SHP77 (cell line): Measurements from ENCODE around the gene BAZ1A.
A peak's percentile ranks its signal among the peaks of the same experiment; 100 is the strongest.
"Not testable (repeated sequence)": the region's sequence is repeated elsewhere in the genome, so short reads cannot be mapped to it uniquely, and the experiment has no call there.

Experiments
- DNase-seq, 2 experiments: peaks; one replicate each; lab custom pipeline; 2025; lab: John Stamatoyannopoulos, UW

Gene BAZ1A

GRCh38 chr14:34782031-34782430 is 93.1 kb downstream of the BAZ1A start:
- DNase-seq, result no peak

GRCh38 chr14:34781242-34781641 is 93.9 kb downstream of the BAZ1A start:
- DNase-seq, result no peak

DNA sequence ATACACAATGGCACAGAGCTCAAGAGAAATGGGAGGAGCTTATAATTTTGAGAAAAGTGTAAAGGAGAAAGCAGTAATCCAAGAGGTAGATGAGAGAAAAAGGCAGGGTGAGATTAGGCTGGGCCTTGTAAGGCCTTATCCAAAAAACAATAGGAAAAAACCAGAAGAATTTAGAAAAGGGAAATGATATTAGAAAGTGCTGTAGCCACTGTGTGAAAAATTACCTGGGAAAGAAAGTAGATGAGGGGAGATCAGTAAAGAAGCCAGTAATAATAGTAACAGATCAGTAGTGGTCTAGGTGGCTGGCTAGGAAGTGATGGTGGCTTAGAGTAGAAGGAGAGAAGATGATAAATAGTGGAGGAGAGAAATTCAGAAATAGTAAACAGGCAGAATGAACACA is 94.5 kb downstream of the BAZ1A start:
- DNase-seq, result no peak

GRCh38 chr14:34778744-34779143 is 96.4 kb downstream of the BAZ1A start:
- no peak for DNase-seq

DNA sequence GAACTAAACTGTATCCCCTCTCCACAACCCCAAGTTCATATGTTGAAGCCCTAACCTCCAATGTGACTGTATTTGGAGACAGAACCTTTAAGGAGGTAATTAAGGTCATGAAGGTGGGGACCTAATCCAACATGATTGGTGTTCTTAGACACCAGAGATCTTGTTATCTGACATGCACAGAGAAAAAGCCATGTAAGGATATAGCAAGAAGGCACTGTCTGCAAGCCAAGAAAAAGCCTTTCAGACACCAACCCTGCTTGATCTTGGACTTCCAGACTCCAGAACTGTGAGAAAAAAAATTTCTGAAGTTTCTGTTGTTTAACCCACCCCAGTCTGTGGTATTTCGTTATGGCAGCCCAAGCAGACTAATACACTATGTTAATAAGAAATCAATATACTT is 98.5 kb downstream of the BAZ1A start:
- no peak for DNase-seq

DNA sequence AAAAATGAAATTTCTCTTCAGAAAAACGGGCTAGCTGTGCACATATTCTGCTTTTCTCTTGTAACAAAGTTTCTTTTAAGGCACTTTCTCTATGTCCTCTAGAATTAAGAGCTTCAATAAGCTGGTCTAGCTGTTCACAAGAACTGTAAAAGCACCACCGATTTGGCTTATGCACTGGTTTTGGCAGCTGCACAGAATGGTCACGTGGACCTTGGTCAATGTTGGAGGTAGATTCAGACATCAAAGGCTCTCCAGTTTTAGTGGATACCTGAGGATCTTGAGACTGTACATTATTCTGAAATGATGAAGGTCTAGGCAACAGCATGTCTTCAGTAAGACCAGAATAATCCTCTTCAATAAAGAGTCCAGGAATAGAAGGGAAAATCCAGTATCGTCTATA is 99.2 kb downstream of the BAZ1A start:
- no peak for DNase-seq

- DNase-seq, result no peak
Observed at GRCh38 chr14:34775342-34775741, 99.8 kb downstream of the BAZ1A start.

DNA sequence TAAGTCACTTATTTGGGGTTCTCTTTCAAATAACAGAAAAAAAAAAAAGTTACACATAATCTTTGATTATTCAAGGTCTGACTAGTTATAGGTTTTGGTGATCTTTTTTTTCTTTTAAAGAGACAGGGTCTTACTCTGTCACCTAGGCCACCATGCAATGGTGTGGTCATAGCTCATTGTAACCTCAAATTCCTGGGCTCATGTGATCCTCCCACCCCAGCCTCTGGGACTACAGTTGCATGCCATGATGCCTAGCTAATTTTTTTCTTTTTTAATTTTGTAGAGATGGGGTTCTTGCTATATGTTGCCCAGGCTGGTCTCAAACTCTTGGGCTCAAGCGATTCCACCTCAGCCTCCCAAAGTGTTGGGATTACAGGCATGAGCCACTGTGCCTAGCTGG is 104.3 kb downstream of the BAZ1A start:
- DNase-seq, result no peak

- DNase-seq, result no peak
Observed at GRCh38 chr14:34766606-34767005, 108.6 kb downstream of the BAZ1A start.

DNA sequence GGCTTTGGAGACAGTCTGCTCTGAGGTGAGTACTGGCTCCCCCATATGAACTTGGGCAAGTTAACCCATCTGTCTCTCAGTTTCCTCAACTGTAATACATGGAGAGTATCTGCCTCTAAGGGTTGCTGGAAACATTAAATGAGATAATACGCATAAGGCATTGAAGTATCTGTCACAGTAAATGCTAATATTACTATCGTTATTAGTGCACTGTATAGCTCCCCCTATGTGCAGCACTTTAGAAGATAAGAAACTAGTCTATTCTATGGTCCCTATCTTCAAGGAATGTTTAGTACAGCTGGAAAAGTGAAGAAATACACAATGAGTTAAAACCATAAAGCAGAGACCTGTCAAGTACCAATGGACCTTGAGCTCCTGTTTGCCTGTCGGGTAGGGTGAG is 109.1 kb downstream of the BAZ1A start:
- no peak for DNase-seq

GRCh38 chr14:34755215-34755614 is 119.9 kb downstream of the BAZ1A start:
- no peak for DNase-seq

GRCh38 chr14:34754687-34755086 is 120.5 kb downstream of the BAZ1A start:
- no peak for DNase-seq

GRCh38 chr14:34750670-34751069 is 124.5 kb downstream of the BAZ1A start:
- no peak for DNase-seq

DNA sequence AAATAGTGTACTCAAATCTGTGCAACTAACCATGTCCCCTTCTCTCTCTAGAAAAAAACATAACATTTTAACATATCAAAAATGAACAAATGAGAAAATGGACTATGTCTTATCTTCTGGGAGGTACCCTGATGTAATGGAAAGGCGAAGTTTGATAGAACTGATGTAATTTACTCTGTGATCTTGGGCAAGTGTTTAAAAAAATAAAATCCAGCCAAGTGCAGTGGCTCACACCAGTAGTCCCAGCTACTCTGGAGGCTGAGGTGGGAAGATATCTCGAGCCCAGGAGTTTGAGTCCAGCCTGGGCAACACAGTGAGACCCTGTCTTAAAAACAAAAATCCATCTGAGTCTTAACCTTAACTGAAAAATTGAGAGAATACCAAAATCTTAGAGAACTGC is 124.9 kb downstream of the BAZ1A start:
- no peak for DNase-seq

- no peak for DNase-seq
Observed at GRCh38 chr14:34749408-34749807, 125.8 kb downstream of the BAZ1A start.

DNA sequence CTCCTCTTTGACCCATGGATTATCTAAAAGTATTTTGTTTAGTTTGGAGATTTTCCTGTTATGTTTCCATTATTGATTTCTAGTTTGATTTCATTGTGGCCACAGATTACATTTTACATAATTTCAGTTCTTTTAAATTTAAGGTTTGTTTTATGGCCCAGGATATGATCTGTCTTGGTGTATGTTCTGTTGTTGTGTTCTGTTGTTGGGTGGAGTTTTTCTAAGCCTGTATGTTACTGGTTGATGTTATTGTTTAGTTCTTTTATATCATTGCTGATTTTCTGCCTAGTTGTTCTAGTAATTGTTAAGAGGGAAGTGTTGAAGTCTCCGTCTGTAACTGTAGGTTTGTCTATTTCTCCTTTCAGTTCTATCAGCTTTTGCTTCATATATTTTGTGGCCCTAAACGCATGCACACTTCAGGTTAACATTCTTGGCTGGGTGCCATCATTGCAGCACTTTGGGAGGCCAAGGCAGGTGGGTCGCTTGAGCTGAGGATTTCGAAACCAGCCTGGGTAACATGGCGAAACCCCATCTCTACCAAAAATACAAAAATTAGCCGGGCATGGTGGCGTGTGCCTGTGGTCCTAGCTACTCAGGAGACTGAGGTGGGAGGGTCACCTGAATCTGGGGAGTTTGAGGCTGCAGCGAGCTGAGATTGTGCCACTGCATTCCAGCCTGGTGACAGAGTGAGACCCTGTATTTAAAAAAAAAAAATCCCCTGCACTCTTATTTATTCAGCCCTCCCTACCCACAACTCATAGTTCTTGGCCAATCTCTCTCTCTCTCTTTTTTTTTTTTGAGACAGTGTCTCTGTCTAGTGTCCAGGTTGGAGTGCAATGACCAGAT is 132.7 kb downstream of the BAZ1A start:
- peak in 1 of 2 experiments; percentile 15 for DNase-seq

DNA sequence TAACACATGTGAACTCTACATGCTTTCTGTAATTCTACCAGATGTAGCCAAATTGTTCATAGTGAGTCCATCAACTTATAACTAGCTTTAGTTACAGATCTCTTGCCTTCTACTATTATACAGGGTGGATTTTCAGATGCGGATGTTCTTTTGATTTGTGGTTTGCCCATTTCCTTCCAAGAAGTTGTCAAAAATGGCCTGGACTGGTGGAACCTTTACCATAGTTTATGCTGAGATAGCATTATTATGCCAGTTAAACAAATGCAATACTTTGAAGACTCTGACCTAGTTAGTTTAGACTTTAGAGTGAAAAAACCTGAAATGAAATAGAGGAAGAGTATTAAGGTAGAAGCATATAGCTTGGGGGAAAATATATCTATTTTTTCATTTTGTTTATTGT is 133.3 kb downstream of the BAZ1A start:
- no peak for DNase-seq

GRCh38 chr14:34740139-34740538 is 135.0 kb downstream of the BAZ1A start:
- not testable (repeated sequence) for DNase-seq

DNA sequence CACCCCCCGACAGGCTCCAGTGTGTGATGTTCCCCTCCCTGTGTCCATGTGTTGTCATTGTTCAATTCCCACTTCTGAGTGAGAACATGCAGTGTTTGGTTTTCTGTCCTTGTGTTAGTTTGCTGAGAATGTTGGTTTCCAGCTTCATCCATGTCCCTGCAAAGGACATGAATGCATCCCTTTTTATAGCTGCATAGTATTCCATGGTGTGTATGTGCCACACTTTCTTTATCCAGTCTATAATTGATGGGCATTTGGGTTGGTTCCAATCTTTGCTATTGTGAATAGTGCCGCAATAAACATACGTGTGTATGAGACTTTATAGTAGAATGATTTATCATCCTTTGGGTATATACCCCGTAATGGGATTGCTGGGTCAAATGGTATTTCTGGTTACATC is 138.1 kb downstream of the BAZ1A start:
- DNase-seq, result not testable (repeated sequence)

DNA sequence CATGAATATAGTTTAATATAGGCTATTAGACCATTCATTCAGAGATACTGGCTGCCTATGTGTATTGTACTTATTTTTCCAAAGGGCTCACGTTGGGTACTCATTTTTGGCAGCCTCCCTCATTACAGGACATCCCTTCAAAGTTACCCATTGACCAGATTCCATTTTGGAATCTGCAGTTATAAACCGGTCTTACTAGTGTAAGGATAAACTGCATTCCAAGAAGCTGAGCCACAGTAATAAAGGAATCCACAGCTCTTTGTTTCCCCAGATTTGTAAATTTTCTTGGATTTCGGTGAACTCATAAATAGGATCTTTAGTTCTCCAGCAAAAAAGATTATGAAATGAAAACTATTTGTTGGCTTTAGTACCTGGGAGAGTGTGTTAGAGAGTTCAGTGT is 141.9 kb downstream of the BAZ1A start:
- DNase-seq, result no peak

DNA sequence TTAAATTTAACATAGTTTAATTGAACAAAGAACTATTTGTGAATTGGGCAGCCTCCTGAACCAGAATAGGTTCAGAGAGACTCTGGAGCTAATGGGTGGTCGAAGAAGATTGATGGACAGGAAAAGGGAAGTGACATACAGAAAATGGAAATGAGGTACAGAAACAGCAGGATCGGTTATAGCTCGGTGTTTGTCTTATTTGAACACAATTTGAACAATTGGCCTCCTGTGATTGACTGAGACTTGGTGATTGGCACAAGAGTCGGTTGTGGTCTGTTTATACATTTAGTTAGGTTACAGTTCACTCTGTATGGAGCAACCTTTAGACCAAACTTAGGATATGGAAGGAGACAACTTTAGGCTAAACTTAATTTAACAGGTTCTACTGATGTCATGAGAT is 142.4 kb downstream of the BAZ1A start:
- no peak for DNase-seq

- DNase-seq, result no peak
Observed at GRCh38 chr14:34723867-34724266, 151.3 kb downstream of the BAZ1A start.

DNA sequence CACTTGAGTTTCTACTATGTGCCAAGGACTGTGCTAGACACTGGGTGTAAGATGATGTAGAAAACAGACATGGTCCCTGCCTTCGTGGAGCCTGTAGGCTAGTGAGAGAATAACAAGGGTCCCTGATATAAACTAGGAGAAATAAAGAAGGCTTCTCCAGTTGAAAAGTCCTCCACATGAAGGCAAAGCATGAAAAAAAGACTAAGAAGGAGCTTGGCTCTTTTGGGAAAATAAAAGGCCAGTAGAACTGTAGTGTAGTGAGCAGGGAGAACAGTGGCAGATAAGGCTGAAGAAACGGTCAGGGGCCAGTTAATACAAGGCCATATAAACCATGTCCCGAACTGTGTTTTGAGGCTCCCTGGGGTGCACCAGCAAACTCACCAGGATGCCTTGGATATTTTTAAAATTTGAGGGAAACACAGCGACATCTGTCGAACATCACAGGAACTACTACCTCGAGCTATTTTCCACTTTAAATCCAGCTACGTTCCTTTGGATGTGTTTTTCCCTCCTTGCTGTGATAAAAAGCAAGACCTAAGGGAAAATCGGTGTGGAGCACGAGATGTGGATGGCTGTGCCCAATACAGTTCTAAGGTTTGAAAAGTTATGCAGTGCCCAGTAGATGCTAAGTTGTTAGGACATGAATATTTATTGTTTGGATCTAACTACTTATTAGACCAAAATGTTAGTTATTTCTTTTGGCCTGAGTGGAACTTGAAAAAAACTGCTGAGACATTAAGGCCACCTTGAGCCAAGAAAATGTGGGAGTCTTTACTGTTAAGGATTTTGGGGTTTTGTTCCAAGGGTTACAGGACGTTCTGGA is 152.2 kb downstream of the BAZ1A start:
- peak; percentile 18 to 27 for DNase-seq
